SK-N-MC (cell line): Measurements from ENCODE around the gene PDSS2.

Experiments
- DNase-seq: peaks from one replicate; pipeline ENCODE4 v3.0.0-alpha.2; 2011; ENCODE audit warnings: low read depth, low spot score
- H3K27ac ChIP-seq: fragments of 200-600 bp; sonication (generic); 2 replicates; pipeline ENCODE4 v1.5.1; 2016; ENCODE audit warnings: mixed run types
- H3K36me3 ChIP-seq: fragments of 200-600 bp; sonication (generic); 2 replicates; pipeline ENCODE4 v1.6.1; 2017; ENCODE audit warnings: antibody characterized with exemption, low read length, mixed read lengths; ENCODE audit not compliant: insufficient read depth
- H3K4me3 ChIP-seq: fragments of 200-600 bp; sonication (generic); 2 replicates; pipeline ENCODE4 v1.5.1; 2016
- H3K9ac ChIP-seq: fragments of 200-600 bp; sonication (generic); 2 replicates; pipeline ENCODE4 v1.8.0; 2017; ENCODE audit warnings: mixed run types, mixed read lengths; ENCODE audit not compliant: insufficient read length
- H3K9me3 ChIP-seq: fragments of 200-600 bp; sonication (generic); 2 replicates; pipeline ENCODE4 v1.6.1; 2017; ENCODE audit warnings: low read depth, mild to moderate bottlenecking, antibody characterized with exemption, low read length, moderate library complexity, mixed read lengths
- EZH2 ChIP-seq: fragments of 200-600 bp; sonication (generic); IDR thresholded peaks from one replicate; pipeline ENCODE4 v1.6.1; 2017; ENCODE audit warnings: antibody characterized with exemption
- FOXP2 ChIP-seq: optimal IDR thresholded peaks from 2 replicates; pipeline ENCODE3; 2011; ENCODE audit warnings: mild to moderate bottlenecking, moderate library complexity; ENCODE audit not compliant: insufficient read depth; ENCODE audit errors: extremely low read length, control extremely low read depth
- POLR2AphosphoS5 ChIP-seq: IDR thresholded peaks from 2 replicates; pipeline ENCODE4 v1.6.1; 2012; ENCODE audit warnings: mild to moderate bottlenecking, low read depth, low read length, borderline replicate concordance

The PDSS2 gene

DNA sequence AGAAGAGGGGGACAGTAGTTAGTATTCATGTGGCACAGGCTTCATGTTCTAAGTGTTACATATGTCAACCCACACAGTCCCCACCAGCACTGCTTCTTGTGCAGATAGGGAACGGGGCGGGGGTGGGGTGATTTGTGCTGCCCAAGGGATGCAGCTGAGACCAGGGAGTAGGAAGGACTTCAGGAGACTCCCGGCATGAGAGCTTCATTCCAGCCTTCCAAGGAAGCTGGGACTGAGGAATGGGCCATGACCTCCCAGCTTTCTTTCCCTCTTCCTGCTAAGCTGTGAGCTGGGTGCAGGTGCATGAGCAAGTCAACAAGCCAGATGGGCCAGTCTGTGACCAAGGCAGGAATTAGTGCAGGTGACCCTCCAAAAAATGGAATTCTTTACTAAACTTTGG is 353.2 kb downstream of the PDSS2 start:
- no peak for TF ChIP-seq EZH2
- Histone ChIP-seq H3K27ac (no peak overlapping the region), H3K9me3 (no peaks in the 10 kb centered on the region), H3K4me3 (no peak overlapping the region), H3K9ac (no peak overlapping the region), H3K36me3 (no peaks in the 10 kb centered on the region)
- no peak for DNase-seq

DNA sequence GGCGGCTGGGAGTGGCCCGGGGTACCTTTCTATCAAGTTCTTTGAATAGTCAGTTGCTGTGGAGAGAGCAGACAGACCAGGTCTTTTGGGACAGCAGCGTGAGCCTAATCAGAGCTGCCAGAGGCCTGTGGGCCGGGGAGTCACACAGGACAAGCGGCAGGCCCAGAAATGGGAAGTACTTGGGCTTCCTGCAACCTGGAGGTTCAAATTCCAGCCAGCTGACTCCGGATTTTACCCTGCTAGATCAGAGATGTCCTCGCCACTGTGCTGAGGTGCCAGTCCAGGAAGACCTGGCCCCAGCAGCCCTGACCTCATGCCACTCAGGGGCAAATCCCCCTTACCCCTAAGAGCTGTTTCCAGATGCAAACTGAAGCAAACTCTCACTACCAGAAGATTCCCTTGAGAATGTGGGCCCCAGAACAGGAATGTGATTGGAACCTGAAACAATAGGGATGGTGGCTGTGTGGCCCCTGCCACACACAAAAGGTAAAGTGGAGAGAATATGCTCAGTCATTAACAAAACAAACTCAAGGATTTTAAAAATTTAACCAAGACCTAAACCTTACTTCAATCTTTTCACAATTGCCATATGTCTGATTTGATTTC is 353.8 kb downstream of the PDSS2 start:
- Histone ChIP-seq H3K9me3 (no peaks in the 10 kb centered on the region), H3K36me3 (no peaks in the 10 kb centered on the region), H3K9ac (no peak overlapping the region), H3K4me3 (no peak overlapping the region), H3K27ac (no peak overlapping the region)
- TF ChIP-seq POLR2AphosphoS5 = no peak
- no peak for TF ChIP-seq FOXP2
- TF ChIP-seq EZH2 = no peak
- DNase-seq = no peak

DNA sequence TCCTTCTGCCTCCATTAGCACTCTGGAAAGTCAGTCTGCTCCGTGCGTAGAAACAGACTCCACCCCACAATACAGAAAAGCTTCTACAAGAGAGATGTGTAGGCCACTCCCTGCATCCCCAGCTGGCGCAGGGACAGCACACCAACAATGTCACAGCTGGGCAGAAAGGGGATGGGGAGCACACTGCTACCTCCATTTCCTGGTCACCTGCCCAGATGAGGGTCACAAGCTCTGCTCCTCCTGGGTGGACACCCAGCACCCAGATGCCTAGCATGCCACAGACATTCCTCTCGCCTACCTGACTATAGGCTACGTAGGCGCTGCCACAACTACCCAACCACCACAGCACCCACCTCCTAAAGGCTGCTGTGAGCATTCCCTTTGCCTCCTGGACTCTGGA is 356.3 kb downstream of the PDSS2 start:
- H3K9ac ChIP-seq = no peak overlapping the region
- H3K36me3 ChIP-seq = no peaks in the 10 kb centered on the region
- no peak for TF ChIP-seq FOXP2
- TF ChIP-seq EZH2 = no peak
- no peak for TF ChIP-seq POLR2AphosphoS5
- no peaks in the 10 kb centered on the region for H3K9me3 ChIP-seq
- no peak overlapping the region for H3K4me3 ChIP-seq
- H3K27ac ChIP-seq = no peak overlapping the region
- DNase-seq = no peak
